Cardiac muscle cell (in vitro differentiated cells and primary cell): ENCODE data around the gene ABCG1. TPM values are rescaled to one million over a fixed set of nuclear protein-coding genes. Genes with fewer than 3 reads are reported as not detected.

ENCODE experiments used
- DNase-seq, 2 donors: peaks; one replicate each; pipeline versions ENCODE4 v3.0.0 to v3.0.0-alpha.2; 2010 to 2017; ENCODE audit warnings: low read depth in 1 of 2, low spot score in 1 of 2
- H3K27ac ChIP-seq: fragments of 200-600 bp; sonication (generic); 2 replicates; pipeline ENCODE4 v1.5.1; 2016
- H3K27me3 ChIP-seq: fragments of 200-600 bp; sonication (generic); 2 replicates; pipeline ENCODE4 v1.6.0; 2016; ENCODE audit warnings: control low read depth
- H3K36me3 ChIP-seq: fragments of 200-600 bp; sonication (generic); 2 replicates; pipeline ENCODE4 v1.5.1; 2016; ENCODE audit warnings: control low read depth
- H3K4me1 ChIP-seq: fragments of 200-600 bp; sonication (generic); 2 replicates; pipeline ENCODE4 v1.8.1; 2017; ENCODE audit warnings: low read depth, mild to moderate bottlenecking, mixed run types
- H3K4me3 ChIP-seq: fragments of 200-600 bp; sonication (generic); 2 replicates; pipeline ENCODE4 v1.5.1; 2016; ENCODE audit warnings: mild to moderate bottlenecking
- H3K9me3 ChIP-seq: fragments of 200-600 bp; sonication (generic); 2 replicates; pipeline ENCODE4 v1.5.1; 2017; ENCODE audit warnings: low read depth, mild to moderate bottlenecking, control low read depth
- polyA plus RNA-seq: library from polyadenylated mRNA; unstranded; fragments of >200 nt; fragmentation: Nextera tagmentation; extraction: Ambion mirVana; gene quantifications from 2 replicates; pipeline ENCODE4 v1.2.1, GENCODE V29; 2016
- total RNA-seq: library from RNA; depleted of rRNA; stranded (reverse); fragments of >200 nt; gene quantifications from 2 replicates; pipeline ENCODE4 v1.2.3, GENCODE V29; 2016
- TF ChIP-seq, protein P1 (sequence below): IDR thresholded peaks from 2 replicates; pipeline ENCODE4 v1.5.1; 2012; ENCODE audit warnings: low read depth, mild to moderate bottlenecking, low read length

ABCG1 gene
- total and polyA plus RNA-seq, 2 experiments from 2014 or later = 4.0 to 4.9 TPM

DNA sequence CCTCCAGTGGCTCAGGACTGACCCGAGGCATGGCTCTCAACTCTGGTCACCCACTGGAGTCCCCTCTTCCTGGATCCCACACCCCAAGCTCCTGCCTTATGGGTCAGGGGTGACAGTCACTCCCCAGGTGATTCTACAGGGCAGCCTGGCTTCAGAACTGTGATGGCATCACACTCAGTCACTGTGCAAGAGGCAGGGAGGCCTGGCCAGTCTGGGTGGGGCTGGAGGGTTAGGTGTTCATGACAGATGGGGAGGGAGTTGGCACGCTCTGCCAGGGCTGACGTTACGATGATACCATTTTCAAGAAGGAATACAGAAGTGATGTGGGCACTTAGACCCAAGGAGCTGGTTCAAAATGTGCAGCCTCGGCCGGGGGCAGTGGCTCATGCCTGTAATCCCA, 25.2 kb upstream of the ABCG1 start:
- no peak overlapping the region for H3K4me3 ChIP-seq

DNA sequence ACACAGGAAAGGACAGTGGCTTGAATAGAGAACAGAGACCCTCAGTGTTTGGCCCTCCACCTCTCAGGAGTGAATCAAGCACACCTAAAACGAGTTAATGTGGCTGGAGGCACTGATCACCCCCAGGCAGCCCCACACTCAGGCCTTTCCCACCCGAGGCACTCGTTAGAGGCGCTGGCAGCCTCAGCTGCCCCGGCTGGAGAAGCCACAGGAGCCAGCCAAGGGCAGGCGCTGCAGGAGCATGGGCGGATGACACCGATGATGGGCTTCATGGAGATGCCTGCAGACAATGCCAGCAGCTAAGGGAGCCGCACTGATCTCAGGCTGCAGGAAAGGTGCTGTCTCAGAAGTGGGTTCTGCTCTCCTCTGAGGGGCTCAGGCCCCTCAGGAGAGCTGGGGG, 24.1 kb upstream of the ABCG1 start:
- Histone ChIP-seq H3K36me3 (no peaks in the 10 kb centered on the region), H3K4me3 (no peak overlapping the region), H3K4me1 (no peaks in the 10 kb centered on the region), H3K27me3 (no peaks in the 10 kb centered on the region), H3K27ac (no peak overlapping the region), H3K9me3 (no peaks in the 10 kb centered on the region)
- TF ChIP-seq, protein P1, sequence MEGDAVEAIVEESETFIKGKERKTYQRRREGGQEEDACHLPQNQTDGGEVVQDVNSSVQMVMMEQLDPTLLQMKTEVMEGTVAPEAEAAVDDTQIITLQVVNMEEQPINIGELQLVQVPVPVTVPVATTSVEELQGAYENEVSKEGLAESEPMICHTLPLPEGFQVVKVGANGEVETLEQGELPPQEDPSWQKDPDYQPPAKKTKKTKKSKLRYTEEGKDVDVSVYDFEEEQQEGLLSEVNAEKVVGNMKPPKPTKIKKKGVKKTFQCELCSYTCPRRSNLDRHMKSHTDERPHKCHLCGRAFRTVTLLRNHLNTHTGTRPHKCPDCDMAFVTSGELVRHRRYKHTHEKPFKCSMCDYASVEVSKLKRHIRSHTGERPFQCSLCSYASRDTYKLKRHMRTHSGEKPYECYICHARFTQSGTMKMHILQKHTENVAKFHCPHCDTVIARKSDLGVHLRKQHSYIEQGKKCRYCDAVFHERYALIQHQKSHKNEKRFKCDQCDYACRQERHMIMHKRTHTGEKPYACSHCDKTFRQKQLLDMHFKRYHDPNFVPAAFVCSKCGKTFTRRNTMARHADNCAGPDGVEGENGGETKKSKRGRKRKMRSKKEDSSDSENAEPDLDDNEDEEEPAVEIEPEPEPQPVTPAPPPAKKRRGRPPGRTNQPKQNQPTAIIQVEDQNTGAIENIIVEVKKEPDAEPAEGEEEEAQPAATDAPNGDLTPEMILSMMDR = no peak
- DNase-seq = no peak

More for the DNA sequence above, 25.2 kb upstream of the ABCG1 start:
- H3K27me3 ChIP-seq = no peaks in the 10 kb centered on the region
- DNase-seq = no peak
- H3K4me1 ChIP-seq = no peaks in the 10 kb centered on the region
- H3K36me3 ChIP-seq = no peaks in the 10 kb centered on the region
- H3K9me3 ChIP-seq = no peaks in the 10 kb centered on the region
- H3K27ac ChIP-seq = no peak overlapping the region
- TF ChIP-seq, protein P1 = no peak

DNA sequence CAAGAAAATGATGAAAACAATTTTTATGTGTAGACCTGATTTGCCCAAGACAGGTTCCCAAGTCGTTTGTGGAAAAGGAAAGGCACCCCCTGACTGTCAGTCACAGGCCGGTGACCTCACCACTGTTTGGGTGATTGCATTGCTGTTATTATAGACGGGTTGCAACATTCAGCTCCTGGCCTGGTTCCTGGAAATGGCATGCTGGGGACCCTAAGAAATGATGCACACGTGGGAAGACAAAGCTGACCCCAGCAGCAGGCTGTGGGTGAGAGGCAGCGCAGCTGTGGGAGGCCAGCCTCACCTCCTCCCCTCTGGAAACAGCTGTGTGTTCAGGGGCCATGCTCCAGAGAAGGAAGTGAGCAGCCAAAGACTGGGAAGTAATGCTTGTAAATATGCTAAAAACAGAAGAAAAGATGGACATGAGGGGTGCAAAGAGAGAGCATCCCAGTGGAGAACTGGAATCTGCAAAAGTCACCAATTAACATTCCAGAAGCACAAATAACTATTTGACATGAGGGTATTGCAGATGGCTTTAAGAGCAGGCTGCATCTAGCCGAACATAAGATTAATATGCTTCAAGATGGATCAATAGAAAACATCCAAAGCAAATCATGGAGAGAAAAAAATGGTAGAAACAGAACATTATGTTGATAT, 23.4 kb upstream of the ABCG1 start:
- peak in 1 of 2 donors; percentile 90 for DNase-seq

DNA sequence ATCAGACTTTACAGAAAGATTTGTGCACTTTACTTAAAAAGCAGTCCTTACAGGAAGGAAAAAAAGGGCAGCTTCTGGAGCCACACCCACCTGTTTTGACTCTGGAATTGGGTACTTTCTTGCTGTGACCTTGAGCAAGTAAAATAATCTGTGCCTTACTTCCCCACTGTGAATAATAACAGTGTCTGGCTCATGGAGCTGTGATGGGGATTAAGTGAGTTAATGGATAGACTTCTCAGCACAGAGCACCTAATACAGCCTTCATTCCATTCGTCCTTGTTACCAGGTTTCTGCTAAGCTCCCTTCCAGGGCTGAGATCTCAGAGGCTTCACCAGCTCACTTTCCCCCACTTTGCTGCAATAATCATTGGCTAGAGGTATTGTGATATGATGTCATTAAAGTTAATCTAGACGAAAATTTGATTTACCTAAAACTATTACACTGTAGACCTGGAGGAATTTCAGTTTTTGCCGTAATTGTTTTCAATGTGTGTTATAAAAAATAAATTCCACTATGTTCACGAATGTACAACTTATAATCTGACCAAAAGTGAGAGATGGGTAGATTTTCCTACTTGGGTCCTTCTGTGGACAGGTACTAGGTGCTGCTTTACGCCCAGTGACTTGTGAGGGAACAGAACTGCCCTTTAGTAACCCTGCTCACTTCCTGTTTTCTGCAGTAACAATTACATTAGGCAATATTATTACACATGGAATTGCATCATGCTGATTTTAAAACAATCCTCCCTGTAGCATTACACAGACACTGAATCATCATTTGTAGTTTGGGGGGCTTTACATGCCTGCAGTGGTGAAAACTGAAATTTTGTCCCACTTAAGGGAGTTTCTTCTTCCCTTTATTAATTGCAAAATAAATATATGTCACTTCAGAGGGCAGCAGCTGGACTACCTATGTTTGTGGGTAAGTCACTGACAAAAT, 19.7 kb upstream of the ABCG1 start:
- Histone ChIP-seq H3K4me1 (no peaks in the 10 kb centered on the region), H3K36me3 (no peaks in the 10 kb centered on the region), H3K9me3 (no peaks in the 10 kb centered on the region), H3K27me3 (no peaks in the 10 kb centered on the region), H3K27ac (no peak overlapping the region), H3K4me3 (no peak overlapping the region)
- TF ChIP-seq, protein P1 = no peak
- DNase-seq = peak in 1 of 2 donors; percentile 85

More for the DNA sequence above, 23.4 kb upstream of the ABCG1 start:
- Histone ChIP-seq H3K4me1 (no peaks in the 10 kb centered on the region), H3K27ac (no peak overlapping the region), H3K27me3 (no peaks in the 10 kb centered on the region), H3K9me3 (no peaks in the 10 kb centered on the region), H3K4me3 (no peak overlapping the region), H3K36me3 (no peaks in the 10 kb centered on the region)
- TF ChIP-seq, protein P1 = no peak

DNA sequence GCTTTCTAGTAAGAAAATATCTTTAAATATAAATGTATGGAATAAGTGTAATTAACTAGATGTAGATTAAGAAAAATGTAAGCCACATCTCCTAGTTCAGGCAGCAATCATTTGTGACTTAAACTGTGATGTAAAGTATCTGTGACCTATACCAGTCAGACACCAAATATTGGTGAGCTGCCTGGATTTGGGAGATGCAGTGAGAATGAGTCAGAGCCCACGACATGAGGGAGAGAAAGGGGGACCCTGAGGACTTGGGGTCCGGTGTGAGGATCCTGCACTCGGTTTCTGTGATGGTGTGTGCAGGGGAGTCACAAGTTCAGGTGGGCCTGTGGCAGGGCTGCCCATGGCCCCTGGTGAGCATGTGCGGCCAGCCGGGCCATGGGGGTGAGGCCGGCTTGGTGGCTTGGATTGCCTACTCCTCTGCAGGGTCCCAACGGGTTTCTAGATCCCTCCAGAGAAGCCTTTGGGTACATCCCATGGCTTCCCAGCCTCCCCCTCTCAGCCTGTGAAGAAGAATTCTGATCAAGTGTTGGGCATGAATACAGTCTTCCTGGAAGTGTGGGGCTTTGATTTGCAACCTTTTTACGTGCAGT, 19.0 kb upstream of the ABCG1 start:
- H3K9me3 ChIP-seq = no peaks in the 10 kb centered on the region
- H3K4me3 ChIP-seq = no peak overlapping the region
- H3K36me3 ChIP-seq = no peaks in the 10 kb centered on the region
- no peaks in the 10 kb centered on the region for H3K4me1 ChIP-seq
- DNase-seq = peak in 1 of 2 donors; percentile 43
- TF ChIP-seq, protein P1 = no peak
- H3K27ac ChIP-seq = no peak overlapping the region
- no peaks in the 10 kb centered on the region for H3K27me3 ChIP-seq
